HG03521 (cell line): ENCODE measurements around the gene HHATL.

Experiments
- ATAC-seq: cut with Tn5 transposase; IDR thresholded peaks from one replicate; pipeline ENCODE4 v1.9.1; 2021; ENCODE audit warnings: mild to moderate bottlenecking, moderate library complexity; ENCODE audit not compliant: unreplicated experiment

Gene HHATL

DNA sequence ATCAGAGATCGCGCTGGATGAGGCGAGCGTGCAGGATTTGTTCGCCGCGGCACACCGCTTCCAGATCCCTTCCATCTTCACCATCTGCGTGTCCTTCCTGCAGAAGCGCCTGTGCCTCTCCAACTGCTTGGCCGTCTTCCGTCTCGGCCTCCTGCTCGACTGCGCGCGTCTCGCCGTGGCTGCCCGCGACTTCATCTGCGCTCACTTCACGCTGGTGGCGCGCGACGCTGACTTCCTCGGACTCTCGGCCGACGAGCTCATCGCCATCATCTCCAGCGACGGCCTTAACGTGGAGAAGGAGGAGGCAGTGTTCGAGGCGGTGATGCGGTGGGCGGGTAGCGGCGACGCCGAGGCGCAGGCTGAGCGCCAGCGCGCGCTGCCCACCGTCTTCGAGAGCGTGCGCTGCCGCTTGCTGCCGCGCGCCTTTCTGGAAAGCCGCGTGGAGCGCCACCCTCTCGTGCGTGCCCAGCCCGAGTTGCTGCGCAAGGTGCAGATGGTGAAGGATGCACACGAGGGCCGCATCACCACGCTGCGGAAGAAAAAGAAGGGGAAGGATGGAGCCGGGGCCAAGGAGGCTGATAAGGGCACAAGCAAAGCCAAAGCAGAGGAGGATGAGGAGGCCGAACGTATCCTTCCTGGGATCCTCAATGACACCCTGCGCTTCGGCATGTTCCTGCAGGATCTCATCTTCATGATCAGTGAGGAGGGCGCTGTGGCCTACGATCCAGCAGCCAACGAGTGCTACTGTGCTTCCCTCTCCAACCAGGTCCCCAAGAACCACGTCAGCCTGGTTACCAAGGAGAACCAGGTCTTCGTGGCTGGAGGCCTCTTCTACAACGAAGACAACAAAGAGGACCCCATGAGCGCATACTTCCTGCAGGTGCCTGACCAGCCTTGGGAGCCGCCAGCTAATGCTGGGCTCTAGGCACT lies 16.4 kb downstream of the HHATL start:
- no peak for ATAC-seq

DNA sequence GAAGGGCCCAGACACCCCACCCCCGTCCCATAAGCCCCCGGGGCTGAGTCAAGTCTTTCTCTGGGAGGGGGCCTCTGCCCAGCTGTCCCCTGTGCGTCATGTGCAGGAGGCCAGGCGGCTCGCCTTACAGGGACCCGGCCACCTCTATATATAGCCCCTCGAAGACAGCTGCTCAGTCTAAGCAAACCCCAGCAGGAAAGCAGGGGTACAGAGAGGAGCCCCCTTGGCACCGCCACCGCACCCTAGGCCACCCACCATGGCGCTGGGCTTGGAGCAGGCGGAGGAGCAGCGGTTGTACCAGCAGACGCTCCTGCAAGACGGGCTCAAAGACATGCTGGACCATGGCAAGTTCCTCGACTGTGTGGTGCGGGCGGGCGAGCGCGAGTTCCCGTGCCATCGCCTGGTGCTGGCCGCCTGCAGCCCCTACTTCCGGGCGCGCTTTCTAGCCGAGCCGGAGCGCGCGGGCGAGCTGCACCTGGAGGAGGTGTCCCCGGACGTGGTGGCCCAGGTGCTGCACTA lies 17.2 kb downstream of the HHATL start, which contains the start of gene KLHL40:
TSS of gene KLHL40 (plus strand) at position 175 of the 519 bp plus-strand sequence. CDS start at position 257, 82 bp downstream.
- no peak for ATAC-seq

DNA sequence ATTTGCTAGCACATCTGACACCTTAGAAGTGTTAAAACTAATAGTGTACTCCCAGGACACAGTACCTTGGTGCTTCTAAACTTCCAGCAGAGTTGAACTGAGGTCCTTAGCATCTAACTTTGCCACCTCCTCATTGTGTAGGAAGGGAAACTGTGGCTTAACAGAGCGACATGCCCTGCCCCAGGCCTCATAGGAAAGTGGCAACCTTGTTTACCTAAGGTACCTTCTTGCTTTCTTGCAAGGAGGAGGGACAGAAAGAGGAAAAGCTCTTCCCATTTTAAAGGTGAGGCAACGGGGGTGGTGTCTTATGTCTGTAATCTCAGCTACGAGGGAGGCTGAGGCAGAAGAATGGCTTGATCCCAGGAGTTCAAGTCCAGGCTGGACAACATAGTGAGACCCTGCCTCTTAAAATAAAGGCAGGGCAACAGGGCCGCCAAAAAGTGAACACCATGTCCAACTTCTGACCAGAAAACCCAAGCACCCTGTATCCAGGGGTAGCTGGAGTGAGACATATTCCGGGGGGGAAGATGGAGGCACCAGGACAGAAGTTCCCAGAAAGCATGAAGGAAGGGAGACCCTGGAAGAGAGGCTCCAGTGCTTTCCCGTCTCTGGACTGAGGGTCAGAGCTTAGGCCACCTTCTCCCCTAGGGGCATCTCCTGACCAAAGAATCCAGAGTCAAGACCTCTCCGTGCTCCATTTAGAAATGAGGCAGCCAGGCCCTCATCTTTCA lies 17.8 kb downstream of the HHATL start:
- no peak for ATAC-seq

DNA sequence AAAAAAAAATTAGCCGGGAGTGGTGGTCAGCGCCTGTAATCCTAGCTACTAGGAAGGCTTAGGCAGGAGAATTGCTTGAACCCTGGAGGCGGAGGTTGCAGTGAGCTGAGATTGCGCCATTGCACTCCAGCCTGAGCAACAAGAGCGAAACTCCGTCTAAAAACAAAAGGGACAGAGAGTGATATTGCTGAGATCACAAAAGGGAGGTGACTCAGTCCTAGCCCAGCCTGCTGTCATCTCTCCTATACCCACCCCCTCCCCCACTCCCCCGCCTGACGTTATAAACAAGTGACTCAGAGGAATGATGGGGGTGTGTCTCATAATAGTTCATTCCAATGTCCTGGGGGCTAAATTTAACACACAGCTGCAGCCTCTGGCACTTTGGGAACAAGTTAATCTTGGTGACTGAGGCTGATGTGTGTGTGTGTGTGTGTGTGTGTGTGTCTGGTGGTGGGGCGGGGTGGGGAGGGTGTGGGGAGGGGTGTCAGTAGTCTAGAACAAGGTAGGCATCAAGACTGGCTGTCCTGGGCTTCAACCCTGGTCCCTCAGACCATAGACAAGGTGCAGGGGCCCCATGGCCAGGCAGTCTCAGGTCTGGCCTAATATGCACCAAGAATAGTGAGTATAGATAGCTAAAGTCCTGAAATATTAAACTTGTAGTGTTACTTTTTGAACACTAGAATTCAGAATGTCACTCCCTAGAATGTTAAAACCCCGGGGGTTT lies 18.6 kb downstream of the HHATL start:
- ATAC-seq = no peak

DNA sequence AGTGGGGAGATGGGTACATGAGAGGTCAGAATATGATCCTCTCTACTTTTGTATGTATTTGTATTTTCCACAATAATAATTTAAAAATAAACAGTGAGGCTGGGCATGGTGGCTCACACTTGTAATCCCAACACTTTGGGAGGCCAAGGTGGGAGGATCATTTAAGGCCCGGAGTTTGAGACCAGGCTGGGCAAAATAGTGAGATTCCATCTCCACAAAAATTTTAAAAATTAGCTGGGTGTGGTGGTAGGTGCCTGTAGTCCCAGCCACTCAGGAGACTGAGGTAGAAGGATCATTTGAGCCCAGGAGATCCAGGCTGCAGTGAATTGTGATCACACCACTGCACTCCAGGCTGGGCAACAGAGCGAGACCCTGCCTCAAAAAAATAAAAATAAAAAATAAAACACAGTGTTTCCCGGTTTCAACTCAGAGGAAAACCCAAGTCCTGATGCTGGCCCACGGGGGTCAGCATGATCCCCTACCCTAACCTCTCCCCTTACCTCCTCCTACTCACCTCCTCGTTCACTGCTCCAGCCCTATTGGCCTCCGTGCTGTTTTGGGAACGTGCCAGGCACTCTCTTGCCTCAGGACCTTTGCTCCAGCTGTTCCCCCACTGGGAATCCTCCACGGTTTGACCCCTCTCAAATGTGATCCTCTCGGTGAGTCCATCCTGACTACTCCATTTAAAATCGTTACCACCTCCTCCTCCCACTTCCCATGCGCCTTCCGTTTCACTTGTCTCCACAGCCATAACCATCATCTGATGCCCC lies 20.1 kb downstream of the HHATL start:
- no peak for ATAC-seq

DNA sequence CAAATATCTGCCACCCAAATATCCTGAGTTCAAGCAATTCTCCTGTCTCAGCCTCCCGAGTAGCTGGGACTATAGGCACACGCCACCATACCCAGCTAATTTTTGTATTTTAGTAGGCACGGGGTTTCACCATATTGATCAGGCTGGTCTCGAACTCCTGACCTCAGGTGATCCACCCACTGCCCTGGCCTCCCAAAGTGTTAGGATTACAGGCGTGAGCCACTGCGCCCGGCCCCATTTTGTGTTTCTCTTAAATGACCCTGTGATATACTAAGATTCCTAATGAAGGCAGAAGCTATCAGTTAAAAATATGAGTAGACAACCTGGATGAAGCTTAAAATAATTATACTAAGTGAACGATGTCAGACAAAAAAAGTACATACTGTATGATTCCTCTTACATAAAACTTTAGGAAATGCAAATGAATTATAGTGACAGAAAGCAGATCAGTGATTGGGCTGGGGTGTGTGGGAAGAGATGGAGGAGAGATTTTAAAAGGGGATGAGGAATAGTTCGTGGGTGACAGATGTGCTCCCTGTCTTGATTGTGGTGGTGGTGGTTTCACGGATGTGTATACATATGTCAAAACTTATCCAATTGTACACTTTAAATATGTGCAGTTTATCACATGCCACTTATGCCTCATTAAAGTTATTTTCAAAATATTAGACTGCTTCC lies 21.1 kb downstream of the HHATL start:
- ATAC-seq = no peak

DNA sequence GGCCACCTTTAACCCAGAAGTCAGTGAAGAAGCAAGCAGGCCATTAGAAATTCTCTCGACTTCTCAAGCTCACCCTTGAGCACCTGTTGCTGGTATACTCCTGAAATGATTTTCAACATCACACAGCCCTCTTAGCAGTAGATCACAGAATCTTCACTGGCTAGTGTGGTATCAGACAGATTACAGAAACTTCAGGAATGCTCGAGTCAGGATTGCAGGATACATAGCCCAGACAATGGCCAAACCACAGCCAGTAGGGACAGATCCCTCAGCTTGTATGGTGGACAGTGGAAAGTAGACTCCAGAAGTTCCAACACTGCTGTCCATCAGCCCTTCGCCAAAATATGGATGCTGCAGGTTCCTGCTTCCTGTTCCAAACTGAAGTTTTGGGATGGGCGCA lies 21.8 kb downstream of the HHATL start:
- ATAC-seq = no peak

DNA sequence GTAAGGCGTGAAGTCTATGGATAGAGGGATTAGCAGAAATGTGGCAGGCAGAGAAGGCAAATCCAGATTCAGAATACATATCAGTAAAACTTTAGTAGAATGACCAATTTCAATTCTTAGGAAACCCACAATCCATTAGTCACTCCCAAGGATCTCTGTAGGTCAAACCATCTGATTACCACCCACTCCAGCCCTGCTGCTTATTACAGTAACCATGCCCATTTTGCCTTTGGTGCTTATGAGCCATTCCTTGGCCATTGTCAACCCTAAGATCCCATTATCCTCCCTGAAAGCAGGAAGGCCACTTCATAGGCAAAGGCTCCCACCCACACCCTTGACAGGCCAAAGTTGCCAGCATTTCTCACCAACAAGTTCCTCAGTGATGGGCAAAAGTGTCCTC lies 22.3 kb downstream of the HHATL start:
- ATAC-seq = no peak

DNA sequence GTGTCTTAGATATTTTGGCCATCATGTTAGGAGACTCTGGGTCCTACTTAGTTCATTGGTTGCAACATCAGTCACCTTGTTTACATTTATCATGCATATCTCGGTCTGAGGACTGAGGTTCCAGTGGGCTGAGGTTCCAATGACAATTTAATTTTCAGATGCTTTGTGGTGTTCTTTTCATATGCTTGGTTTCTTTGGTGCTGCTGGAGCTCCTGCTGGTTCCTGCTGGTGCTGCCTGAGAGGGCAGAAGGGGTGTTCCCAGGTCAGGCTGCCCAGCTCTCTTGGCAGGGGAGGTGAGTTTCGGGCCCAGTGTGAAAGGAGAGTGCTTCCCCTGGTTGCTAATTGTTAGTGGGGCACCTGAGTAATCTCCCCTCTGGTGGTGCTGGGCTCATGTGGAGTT lies 24.2 kb downstream of the HHATL start:
- ATAC-seq = no peak

DNA sequence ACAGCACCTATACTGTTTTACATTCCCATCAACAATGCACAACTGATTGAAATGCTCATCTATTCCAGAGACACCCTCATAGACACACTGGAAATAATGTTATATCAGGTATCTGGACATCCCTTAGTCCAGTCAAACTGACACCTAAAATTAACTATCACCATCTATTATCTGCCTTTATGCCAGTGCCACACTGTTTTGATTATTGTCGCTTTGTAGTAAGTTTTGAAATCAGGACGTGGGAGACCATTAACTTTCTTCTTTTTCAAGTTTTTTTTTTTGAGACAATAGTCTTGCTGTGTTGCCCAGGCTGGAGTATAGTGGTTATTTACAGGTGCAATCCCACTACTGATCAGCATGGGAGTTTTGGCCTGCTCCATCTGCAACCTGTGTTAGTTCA lies 26.7 kb downstream of the HHATL start:
- no peak for ATAC-seq

DNA sequence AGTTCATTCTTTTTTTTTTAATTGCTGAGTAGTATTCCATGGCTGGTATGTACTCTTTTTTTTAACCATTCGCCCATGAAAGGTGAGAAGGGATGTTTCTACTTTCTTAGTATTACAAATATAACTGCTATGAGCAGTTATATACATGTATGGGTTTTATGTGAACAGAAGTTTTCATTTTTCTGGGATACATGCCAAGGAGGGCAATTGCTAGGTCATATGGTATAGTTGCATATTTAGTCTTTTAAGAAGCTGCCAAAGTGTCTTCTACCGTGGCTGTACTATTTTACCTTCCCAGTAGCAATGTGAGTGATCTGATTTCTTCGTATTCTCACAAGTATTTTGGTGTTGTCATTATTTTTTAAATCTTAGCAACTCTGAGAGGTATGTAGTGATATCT lies 28.5 kb downstream of the HHATL start:
- no peak for ATAC-seq

DNA sequence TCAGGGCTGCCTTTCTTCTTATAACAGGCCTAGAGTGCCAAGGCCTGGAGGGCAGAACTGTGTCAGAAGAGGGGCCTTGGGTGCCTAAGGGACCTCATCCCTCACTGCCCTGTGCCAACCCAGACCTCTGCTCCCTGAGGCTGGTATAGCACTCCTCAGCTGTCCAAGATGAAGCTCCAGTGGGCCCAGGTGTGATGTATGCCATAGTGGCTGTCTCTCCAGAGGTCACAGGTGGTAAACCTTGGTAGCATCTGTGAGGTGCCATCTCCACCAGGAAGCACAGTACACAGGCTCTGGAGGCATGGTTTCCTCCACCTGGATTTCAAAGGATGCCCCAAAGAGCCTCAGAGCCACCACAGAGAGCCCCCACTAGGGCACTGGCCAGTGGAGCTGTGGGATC lies 29.5 kb downstream of the HHATL start:
- no peak for ATAC-seq

DNA sequence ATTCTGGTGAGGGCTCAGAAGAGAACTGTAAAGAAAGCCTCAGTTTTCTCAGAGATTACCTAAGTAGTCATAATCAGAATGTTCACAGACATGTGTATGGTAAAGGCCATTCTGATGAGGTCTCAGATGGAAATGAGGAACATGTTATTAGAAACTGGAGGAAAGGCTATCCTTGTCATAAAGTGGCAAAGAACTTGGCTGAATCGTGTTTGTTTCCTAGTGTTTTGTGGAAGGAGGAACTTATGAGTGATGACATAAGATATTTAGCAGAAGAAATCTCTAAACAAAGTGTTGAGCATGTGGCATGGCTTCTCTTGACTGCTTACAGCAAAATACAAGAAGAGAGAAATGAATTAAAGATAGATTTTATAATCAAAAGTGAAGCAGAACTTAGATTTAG lies 30.1 kb downstream of the HHATL start:
- no peak for ATAC-seq

DNA sequence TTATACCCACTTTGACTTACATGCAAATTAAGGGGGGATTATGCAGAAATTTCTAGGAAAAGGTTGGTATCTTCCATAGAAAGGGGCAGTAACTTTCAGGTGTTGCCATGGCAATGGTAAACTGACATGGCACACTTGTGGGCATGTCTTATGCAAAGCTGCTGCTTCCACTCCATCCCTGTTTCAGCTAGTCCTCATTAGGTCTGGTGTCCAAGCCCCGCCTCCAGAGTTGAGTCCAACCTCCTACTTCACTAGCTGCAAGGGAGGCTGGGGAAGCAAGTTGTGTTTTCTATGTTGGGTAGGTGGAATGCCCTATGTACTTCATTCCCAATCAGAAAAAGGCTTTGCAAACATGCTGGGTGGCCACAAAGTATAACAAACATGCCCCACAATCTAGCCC lies 31.9 kb downstream of the HHATL start:
- no peak for ATAC-seq

DNA sequence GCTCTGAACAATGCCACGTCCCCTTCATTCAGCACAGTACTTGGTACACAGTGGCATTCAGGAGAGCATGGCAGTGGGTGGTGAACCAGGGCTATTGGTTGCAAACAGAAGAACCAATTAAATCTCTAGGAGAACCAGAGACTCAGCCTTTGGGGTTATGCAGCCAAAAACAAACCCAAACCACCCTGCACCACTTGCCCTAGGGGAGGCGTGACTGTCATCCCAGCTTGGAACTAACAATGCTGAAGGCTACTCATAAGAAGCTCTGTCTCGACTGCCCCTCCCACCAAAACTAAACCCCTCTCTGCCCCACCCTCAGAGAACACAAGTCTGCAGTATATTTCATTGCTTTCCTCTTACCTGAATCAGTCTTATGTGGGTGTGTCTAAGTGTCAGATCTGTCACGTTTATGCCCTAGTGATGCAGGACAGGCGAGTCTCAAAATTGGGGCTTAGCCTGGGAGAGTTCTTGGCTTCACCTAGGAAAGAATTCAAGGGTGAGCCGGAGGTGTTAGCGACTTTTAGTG lies 32.5 kb downstream of the HHATL start:
- no peak for ATAC-seq

DNA sequence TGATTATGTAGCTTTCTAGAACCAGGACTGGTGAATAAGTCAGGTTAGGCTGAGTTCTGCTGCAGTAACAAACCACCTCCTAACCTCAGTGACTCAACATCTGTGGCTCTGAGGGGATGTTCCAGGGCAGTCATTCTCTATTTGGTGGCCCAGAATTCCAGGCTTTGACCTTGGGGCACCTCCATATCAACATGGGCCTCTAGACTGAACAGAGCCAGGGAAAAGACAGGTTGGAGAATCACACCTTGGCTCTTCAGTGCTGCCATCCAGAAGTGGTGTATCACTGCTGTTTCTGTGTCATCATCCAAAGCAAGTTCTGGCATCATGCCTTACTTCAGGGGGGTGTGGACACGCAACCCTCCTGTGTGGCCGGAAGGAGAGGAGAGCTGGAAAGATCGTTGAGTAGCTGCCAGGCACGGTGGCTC lies 33.8 kb downstream of the HHATL start:
- no peak for ATAC-seq

DNA sequence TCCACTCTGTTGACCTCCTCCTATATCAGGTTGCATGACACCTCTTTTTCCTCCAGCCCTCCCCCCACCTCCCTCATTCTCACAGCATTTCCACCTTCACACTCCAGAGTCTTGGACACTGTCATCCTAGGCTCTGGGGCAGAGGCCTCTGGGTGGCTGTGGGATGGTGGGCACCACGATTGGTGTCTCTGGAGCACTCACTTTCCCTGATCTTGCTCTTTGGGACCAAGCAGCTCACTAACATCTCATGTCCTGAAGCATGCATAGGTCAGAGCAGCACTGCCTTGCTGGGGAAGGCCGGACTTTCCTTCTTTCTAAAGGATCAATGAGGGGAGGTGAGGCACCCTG lies 34.2 kb downstream of the HHATL start:
- no peak for ATAC-seq

DNA sequence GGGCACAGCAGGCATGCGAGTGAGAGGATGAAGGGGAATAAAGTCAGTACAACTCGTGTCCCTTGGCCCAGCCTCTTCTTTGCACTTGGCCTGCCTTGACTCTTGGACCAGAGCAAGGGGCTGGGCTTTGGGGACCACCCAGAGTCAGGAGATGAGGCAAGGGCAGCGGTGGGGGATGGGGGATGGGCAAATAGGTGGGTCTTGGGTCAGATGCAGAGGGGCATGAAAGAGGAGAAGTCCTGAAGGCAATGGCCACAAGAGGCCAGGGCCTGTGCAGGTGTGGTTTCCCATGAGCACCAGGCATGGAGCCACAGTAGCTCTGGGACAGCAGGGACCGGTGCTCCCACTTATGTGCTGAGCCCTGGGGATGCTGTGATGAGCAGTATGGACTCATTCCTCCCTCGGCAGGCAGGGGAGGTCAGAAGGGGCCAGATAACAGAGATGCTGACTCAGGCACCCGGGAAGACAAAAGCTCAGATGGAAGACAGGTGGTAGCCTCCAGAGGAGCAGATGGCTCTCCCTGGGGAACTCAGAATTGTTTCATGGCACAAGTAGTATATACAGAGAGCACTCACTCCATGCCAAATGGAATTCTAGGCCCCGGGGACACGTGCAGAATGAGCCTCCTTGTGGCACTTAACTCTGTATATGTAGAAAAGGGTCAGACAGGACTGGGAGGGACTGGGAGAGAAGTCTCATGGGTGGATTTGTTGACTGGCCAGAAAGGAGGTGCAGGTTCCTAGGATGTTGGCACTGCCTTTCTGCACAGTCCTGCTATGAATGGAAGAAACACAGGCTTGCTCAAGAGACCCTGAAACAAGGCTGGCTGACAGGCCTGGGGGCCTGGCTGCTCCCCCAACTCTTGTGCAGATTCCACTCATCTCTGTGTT lies 34.8 kb downstream of the HHATL start:
- ATAC-seq = no peak

DNA sequence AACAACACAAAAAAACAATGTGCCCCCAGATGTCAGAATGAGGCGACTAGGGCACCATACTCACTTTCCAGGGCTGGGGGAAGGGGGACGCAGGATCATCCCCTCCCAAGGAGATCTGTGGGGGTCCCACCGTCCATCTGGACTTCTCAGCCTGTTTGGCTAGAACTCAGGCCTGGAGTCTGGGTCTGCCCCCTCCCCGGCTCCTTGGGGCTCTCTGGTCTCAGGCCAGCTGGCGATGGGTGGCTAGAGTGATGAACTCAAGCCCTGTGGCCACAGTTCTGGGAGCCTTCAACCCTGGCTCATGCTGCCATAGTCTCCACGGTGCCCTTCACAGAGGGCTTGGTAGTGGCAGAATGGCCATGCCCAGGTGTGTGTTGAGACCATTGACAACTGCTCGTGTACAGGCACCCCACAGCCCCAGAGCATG lies 35.5 kb downstream of the HHATL start:
- ATAC-seq = no peak
